Cardiac muscle cell (in vitro differentiated cells and primary cell): ENCODE results near the gene CEP20. TPM values are rescaled to one million over a fixed set of nuclear protein-coding genes. Genes with fewer than 3 reads are reported as not detected.
A peak's percentile ranks its signal among the peaks of the same experiment; 100 is the strongest.
"Not testable (repeated sequence)": the region's sequence is repeated elsewhere in the genome, so short reads cannot be mapped to it uniquely, and the experiment has no call there.

Experiments
- DNase-seq, 2 donors: peaks; one replicate each; pipeline versions ENCODE4 v3.0.0 to v3.0.0-alpha.2; 2010 to 2017; ENCODE audit warnings: low read depth in 1 of 2, low spot score in 1 of 2
- H3K27ac ChIP-seq: fragments of 200-600 bp; sonication (generic); 2 replicates; pipeline ENCODE4 v1.5.1; 2016
- H3K27me3 ChIP-seq: fragments of 200-600 bp; sonication (generic); 2 replicates; pipeline ENCODE4 v1.6.0; 2016; ENCODE audit warnings: control low read depth
- H3K36me3 ChIP-seq: fragments of 200-600 bp; sonication (generic); 2 replicates; pipeline ENCODE4 v1.5.1; 2016; ENCODE audit warnings: control low read depth
- H3K4me1 ChIP-seq: fragments of 200-600 bp; sonication (generic); 2 replicates; pipeline ENCODE4 v1.8.1; 2017; ENCODE audit warnings: low read depth, mild to moderate bottlenecking, mixed run types
- H3K4me3 ChIP-seq: fragments of 200-600 bp; sonication (generic); 2 replicates; pipeline ENCODE4 v1.5.1; 2016; ENCODE audit warnings: mild to moderate bottlenecking
- H3K9me3 ChIP-seq: fragments of 200-600 bp; sonication (generic); 2 replicates; pipeline ENCODE4 v1.5.1; 2017; ENCODE audit warnings: low read depth, mild to moderate bottlenecking, control low read depth
- CTCF ChIP-seq: IDR thresholded peaks from 2 replicates; pipeline ENCODE4 v1.5.1; 2012; ENCODE audit warnings: low read depth, mild to moderate bottlenecking, low read length
- polyA plus RNA-seq: library from polyadenylated mRNA; unstranded; fragments of >200 nt; fragmentation: Nextera tagmentation; extraction: Ambion mirVana; gene quantifications from 2 replicates; pipeline ENCODE4 v1.2.1, GENCODE V29; 2016
- total RNA-seq: library from RNA; depleted of rRNA; stranded (reverse); fragments of >200 nt; gene quantifications from 2 replicates; pipeline ENCODE4 v1.2.3, GENCODE V29; 2016

The CEP20 gene
- total and polyA plus RNA-seq, 2 experiments from 2014 or later: 14.8 to 21.4 TPM

GRCh38 chr16:15928261-15929104 is 40.1 kb upstream of the CEP20 start:
- Histone ChIP-seq H3K4me3 (no peak overlapping the region), H3K9me3 (no peaks in the 10 kb centered on the region), H3K4me1 (no peaks in the 10 kb centered on the region), H3K36me3 (no peaks in the 10 kb centered on the region), H3K27me3 (no peaks in the 10 kb centered on the region), H3K27ac (no peak overlapping the region)
- DNase-seq: no peak
- TF ChIP-seq CTCF: no peak

GRCh38 chr16:15925631-15926030 is 37.2 kb upstream of the CEP20 start:
- peak in 1 of 2 donors; percentile 1 for DNase-seq
- Histone ChIP-seq H3K4me3 (no peak overlapping the region), H3K4me1 (no peaks in the 10 kb centered on the region), H3K36me3 (no peaks in the 10 kb centered on the region), H3K27me3 (no peaks in the 10 kb centered on the region), H3K27ac (no peak overlapping the region), H3K9me3 (no peaks in the 10 kb centered on the region)
- no peak for TF ChIP-seq CTCF

- no peaks in the 10 kb centered on the region for H3K36me3 ChIP-seq
- DNase-seq: no peak
- H3K4me3 ChIP-seq: no peak overlapping the region
- no peak for TF ChIP-seq CTCF
- no peaks in the 10 kb centered on the region for H3K9me3 ChIP-seq
- no peaks in the 10 kb centered on the region for H3K27me3 ChIP-seq
- no peaks in the 10 kb centered on the region for H3K4me1 ChIP-seq
- H3K27ac ChIP-seq: no peak overlapping the region
Measured at GRCh38 chr16:15924996-15925395, 36.6 kb upstream of the CEP20 start.

- no peaks in the 10 kb centered on the region for H3K36me3 ChIP-seq
- H3K4me3 ChIP-seq: no peak overlapping the region
- no peak overlapping the region for H3K27ac ChIP-seq
- no peak for DNase-seq
- H3K4me1 ChIP-seq: no peaks in the 10 kb centered on the region
- no peak for TF ChIP-seq CTCF
- H3K27me3 ChIP-seq: no peaks in the 10 kb centered on the region
- no peaks in the 10 kb centered on the region for H3K9me3 ChIP-seq
Measured at GRCh38 chr16:15919331-15919730, 30.9 kb upstream of the CEP20 start.

GRCh38 chr16:15918314-15918713 is 29.9 kb upstream of the CEP20 start:
- H3K9me3 ChIP-seq, H3K4me1 ChIP-seq, H3K36me3 ChIP-seq, H3K27me3 ChIP-seq, DNase-seq, H3K4me3 ChIP-seq, H3K27ac ChIP-seq: not testable (repeated sequence)

- H3K4me1 ChIP-seq: no peaks in the 10 kb centered on the region
- no peak overlapping the region for H3K4me3 ChIP-seq
- H3K9me3 ChIP-seq: no peaks in the 10 kb centered on the region
- DNase-seq: no peak
- no peaks in the 10 kb centered on the region for H3K27me3 ChIP-seq
- TF ChIP-seq CTCF: no peak
- H3K36me3 ChIP-seq: no peaks in the 10 kb centered on the region
- H3K27ac ChIP-seq: no peak overlapping the region
Measured at GRCh38 chr16:15916323-15916722, 27.9 kb upstream of the CEP20 start.
